MM.1S (cell line): ENCODE results near the gene S100A4.

ENCODE experiments used
- DNase-seq: peaks from one replicate; pipeline ENCODE4 v3.0.0-alpha.2; 2015
- H2AFZ ChIP-seq: fragments of 300-600 bp; sonication (generic); 2 replicates; pipeline ENCODE4 v1.6.0; 2016; ENCODE audit warnings: antibody characterized with exemption, low read length
- H3F3A ChIP-seq: fragments of 300-600 bp; sonication (generic); 2 replicates; pipeline ENCODE4 v1.6.1; 2016; ENCODE audit warnings: mild to moderate bottlenecking, antibody characterized with exemption, low read length, moderate library complexity, mixed read lengths; ENCODE audit not compliant: insufficient read depth
- H3K27ac ChIP-seq: fragments of 300-600 bp; sonication (generic); 2 replicates; pipeline ENCODE4 v1.5.1; 2016; ENCODE audit warnings: mild to moderate bottlenecking, low read length
- H3K27me3 ChIP-seq: fragments of 300-600 bp; sonication (generic); replicated peaks from 2 replicates; pipeline ENCODE4 v1.6.0; 2016; ENCODE audit warnings: low read length; ENCODE audit not compliant: insufficient read depth
- H3K36me3 ChIP-seq: fragments of 300-600 bp; sonication (generic); replicated peaks from 2 replicates; pipeline ENCODE4 v1.6.1; 2016; ENCODE audit warnings: mild to moderate bottlenecking, low read length, mixed read lengths; ENCODE audit not compliant: insufficient read depth
- H3K4me1 ChIP-seq: fragments of 300-600 bp; sonication (generic); 2 replicates; pipeline ENCODE4 v1.6.1; 2016; ENCODE audit warnings: low read length, mixed read lengths
- H3K4me2 ChIP-seq: fragments of 300-600 bp; sonication (generic); 2 replicates; pipeline ENCODE4 v1.6.0; 2016; ENCODE audit warnings: low read depth, low read length
- H3K4me3 ChIP-seq: fragments of 300-600 bp; sonication (generic); 2 replicates; pipeline ENCODE4 v1.5.1; 2016; ENCODE audit warnings: low read length, mixed read lengths
- H3K79me2 ChIP-seq: fragments of 300-600 bp; sonication (generic); 2 replicates; pipeline ENCODE4 v1.6.1; 2016; ENCODE audit warnings: mixed run types, low read length, mixed read lengths
- H3K9ac ChIP-seq: fragments of 300-600 bp; sonication (generic); 2 replicates; pipeline ENCODE4 v1.6.1; 2016; ENCODE audit warnings: low read length, mixed read lengths
- H3K9me2 ChIP-seq: fragments of 300-600 bp; sonication (generic); replicated peaks from 2 replicates; pipeline ENCODE4 v1.6.1; 2016; ENCODE audit warnings: mild to moderate bottlenecking, low read length, mixed read lengths; ENCODE audit not compliant: insufficient read depth
- H3K9me3 ChIP-seq: fragments of 300-600 bp; sonication (generic); replicated peaks from 2 replicates; pipeline ENCODE4 v1.6.1; 2016; ENCODE audit warnings: mild to moderate bottlenecking, low read length, mixed read lengths; ENCODE audit not compliant: insufficient read depth
- H4K20me1 ChIP-seq: fragments of 300-600 bp; sonication (generic); 2 replicates; pipeline ENCODE4 v1.6.1; 2016; ENCODE audit warnings: mild to moderate bottlenecking, low read length, moderate library complexity, mixed read lengths; ENCODE audit not compliant: insufficient read depth
- CTCF ChIP-seq: fragments of 300-600 bp; sonication (generic); IDR thresholded peaks from 2 replicates; pipeline ENCODE4 v1.5.1; 2016; ENCODE audit warnings: antibody characterized with exemption, low read length, mixed read lengths
- EZH2 ChIP-seq: fragments of 300-600 bp; sonication (generic); optimal IDR thresholded peaks from 2 replicates; pipeline ENCODE3; 2017; ENCODE audit warnings: low read depth, mild to moderate bottlenecking, antibody characterized with exemption, low read length, mixed read lengths
- EZH2phosphoT487 ChIP-seq: fragments of 300-600 bp; sonication (generic); IDR thresholded peaks from 2 replicates; pipeline ENCODE4 v1.6.1; 2018; ENCODE audit warnings: antibody characterized with exemption, low read length

The S100A4 gene

DNA sequence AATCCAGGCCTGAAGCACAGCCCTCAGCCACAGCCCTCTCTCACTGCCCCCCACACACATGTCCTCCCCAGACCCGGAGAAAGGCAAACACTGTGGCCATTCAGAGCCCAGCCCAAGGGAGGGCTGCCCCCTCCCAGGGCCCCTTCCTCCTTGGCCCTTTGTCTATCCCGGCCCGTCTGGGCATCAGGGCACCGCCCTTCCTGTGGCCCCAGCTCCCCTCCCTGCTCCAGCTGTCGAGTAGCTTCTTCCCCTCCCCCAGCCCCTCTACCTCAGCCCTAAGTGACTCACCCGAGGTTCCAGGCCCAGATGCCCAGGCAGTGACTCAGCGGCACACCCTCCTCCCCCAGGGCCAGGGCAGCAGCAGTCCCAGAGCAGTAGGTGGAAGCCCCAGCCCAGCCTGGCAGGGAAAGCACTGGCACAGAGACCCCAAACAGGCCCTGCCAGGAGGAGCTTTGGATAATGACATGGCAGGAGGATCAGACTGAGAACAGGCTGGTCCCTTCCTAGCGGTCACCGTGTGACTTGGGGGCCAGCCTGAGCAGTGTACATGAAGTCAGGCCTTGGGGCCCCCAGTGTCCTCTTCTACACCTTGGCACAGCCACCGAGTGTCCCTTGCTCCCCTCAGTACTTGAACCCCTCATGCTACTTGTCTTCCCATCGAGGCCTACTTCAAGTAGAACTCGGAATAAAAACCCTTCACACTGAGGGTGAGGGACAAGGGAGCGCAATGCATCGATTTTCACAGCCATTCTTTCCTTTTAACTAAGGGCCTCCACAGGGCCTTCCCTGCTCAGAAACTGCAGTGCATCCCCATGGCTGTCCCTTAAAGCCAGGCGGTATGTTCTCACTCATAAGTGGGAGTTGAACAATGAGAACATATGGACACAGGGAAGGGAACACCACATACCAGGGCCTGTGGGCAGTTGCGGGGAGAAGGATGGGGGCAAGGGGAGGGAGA is 21.1 kb upstream of the S100A4 start:
- H3K9me2 ChIP-seq = no peaks in the 10 kb centered on the region
- H3K9ac ChIP-seq = peak overlapping the region; percentile 14; the same call in 1 of the 2 replicates
- DNase-seq = peak; percentile 64
- H3K4me1 ChIP-seq = peaks cover 12% of the 10 kb centered on the region
- no peak overlapping the region for H3K27ac ChIP-seq
- no peaks in the 10 kb centered on the region for H3K9me3 ChIP-seq
- no peaks in the 10 kb centered on the region for H3F3A ChIP-seq
- H3K4me2 ChIP-seq = peak overlapping the region; percentile 27
- no peaks in the 10 kb centered on the region for H3K36me3 ChIP-seq
- no peak for TF ChIP-seq CTCF
- no peak for TF ChIP-seq EZH2
- TF ChIP-seq EZH2phosphoT487 = no peak
- H2AFZ ChIP-seq = peak overlapping the region; percentile 66
- H3K27me3 ChIP-seq = no peaks in the 10 kb centered on the region
- H3K79me2 ChIP-seq = no peaks in the 10 kb centered on the region
- no peaks in the 10 kb centered on the region for H4K20me1 ChIP-seq
- H3K4me3 ChIP-seq = no peak overlapping the region

DNA sequence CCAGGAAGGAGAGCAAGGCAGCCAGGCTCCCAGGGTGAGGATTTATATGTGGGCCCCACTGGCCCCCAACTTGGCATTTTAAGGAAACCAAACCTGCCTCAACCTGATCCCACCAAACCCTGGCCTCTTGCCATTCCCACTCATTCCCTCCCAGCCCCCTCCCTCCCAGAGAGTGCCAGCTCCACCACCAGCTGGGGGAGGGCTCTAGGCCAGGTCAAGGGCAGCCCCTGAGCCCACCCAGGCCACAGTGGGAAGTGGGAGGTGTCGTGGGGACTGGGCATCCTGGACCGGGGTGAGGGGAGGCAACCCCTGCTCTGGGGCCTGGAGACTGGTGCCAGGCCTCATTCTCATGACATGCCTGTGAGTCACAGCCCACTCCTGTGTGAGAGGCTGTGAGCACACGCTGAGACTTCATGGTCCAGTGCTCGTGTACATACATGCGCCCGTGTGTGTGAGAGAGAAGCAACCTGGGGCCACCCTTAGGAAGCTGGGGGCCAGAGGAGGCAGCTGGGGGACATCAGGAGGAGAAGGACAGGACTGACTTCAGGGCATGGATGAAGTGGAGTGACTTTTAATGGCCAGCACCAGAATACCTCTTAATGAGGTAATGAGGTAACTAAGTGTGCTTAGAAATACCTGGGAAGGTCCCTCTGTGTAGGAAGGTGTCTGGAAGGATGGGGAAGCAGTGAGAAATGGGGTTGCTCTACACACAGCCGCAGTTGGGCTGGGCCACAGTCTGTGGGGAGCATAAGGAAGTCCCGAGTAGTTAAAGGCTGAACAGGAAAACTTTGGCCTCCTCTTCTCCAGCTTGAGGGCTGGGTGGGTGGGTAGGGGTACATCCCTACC is 20.1 kb upstream of the S100A4 start, which contains the start of gene S100A2:
S100A2 (minus strand) TSS at position 316 of the 846 bp plus-strand sequence. CDS start 1,967 bp downstream, outside the sequence.
- Histone ChIP-seq H3K79me2 (no peaks in the 10 kb centered on the region), H3K9me2 (no peaks in the 10 kb centered on the region), H3K27me3 (no peaks in the 10 kb centered on the region), H3F3A (no peaks in the 10 kb centered on the region), H2AFZ (peak within 1 kb of the TSS; percentile 66), H3K9ac (peak within 1 kb of the TSS; percentile 14; the same call in 1 of the 2 replicates), H3K4me1 (peaks cover 12% of the 10 kb centered on the region), H4K20me1 (no peaks in the 10 kb centered on the region), H3K27ac (no peak within 1 kb of the TSS), H3K36me3 (no peaks in the 10 kb centered on the region), H3K4me3 (no peak within 1 kb of the TSS), H3K4me2 (peak within 1 kb of the TSS; percentile 27), H3K9me3 (no peaks in the 10 kb centered on the region)
- TF ChIP-seq CTCF (no peak), EZH2phosphoT487 (no peak), EZH2 (no peak)
- no peak for DNase-seq

DNA sequence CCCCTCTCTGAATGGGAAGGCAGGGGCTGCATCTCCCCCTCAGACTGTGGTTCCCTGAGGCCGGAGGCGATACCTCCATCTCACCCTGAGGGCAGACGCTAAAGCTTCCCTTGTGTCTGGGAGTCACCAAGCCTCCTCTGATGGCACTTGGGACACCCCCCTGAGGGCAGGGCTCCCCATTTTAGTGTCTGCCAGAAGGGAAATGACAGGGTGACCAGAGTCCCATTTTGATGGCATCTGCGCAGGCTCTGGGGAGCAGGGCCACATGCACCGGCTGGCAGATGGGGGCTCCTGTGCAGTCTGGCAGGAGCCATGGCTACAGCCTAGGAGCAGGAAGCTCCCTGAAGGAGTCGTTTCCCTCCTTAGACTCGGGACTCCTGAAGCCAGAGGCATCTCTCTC is 18.4 kb upstream of the S100A4 start:
- no peak overlapping the region for H3K9ac ChIP-seq
- H2AFZ ChIP-seq = no peak overlapping the region

More for the DNA sequence above, 18.4 kb upstream of the S100A4 start:
- Histone ChIP-seq H3F3A (no peaks in the 10 kb centered on the region), H3K4me3 (no peak overlapping the region), H3K27ac (no peak overlapping the region), H3K4me1 (peaks cover 12% of the 10 kb centered on the region), H3K9me2 (no peaks in the 10 kb centered on the region), H3K4me2 (no peak overlapping the region), H4K20me1 (no peaks in the 10 kb centered on the region), H3K27me3 (no peaks in the 10 kb centered on the region), H3K36me3 (no peaks in the 10 kb centered on the region), H3K9me3 (no peaks in the 10 kb centered on the region), H3K79me2 (no peaks in the 10 kb centered on the region)
- TF ChIP-seq CTCF = no peak
- no peak for TF ChIP-seq EZH2
- no peak for TF ChIP-seq EZH2phosphoT487
- DNase-seq = no peak
